Lower leg skin (tissue), 4 donors: ENCODE results near the gene MCIDAS. TPM values are rescaled to one million over a fixed set of nuclear protein-coding genes. Genes with fewer than 3 reads are reported as not detected.

Source experiments
- DNase-seq, 2 donors: peaks; one replicate each; pipeline ENCODE4 v3.0.0-alpha.2; 2019; ENCODE audit warnings: low spot score in 2 of 2
- H3K4me3 ChIP-seq: fragments of 200-600 bp; sonication (generic); 2 replicates; pipeline ENCODE4 v1.5.1; 2017; ENCODE audit warnings: mild to moderate bottlenecking, low read depth; ENCODE audit not compliant: poor library complexity, severe bottlenecking
- CTCF ChIP-seq, 3 donors: fragments of 450-650 bp; IDR thresholded peaks; one replicate each; pipeline ENCODE4 v1.5.1; 2016; ENCODE audit warnings: antibody characterized with exemption in 3 of 3, mild to moderate bottlenecking in 3 of 3, moderate library complexity in 2 of 3
- POLR2A ChIP-seq, 2 donors: fragments of 450-650 bp; IDR thresholded peaks; one replicate each; pipeline ENCODE4 v1.6.1; 2016 to 2017; ENCODE audit warnings: antibody characterized with exemption in 2 of 2, mild to moderate bottlenecking in 1 of 2, moderate library complexity in 1 of 2
- WGBS, 2 donors: methylation state at CpG; one replicate each; pipeline ENCODE4 v1.1.5; 2018; 5-methylcytosine and 5-hydroxymethylcytosine counted together
- intact Hi-C: fragments of 100-400 bp; cut with DNase I; formaldehyde crosslinking; loops from one replicate; pipeline ENCODE4 v1.15.0; 2023; ENCODE audit warnings: low total_unique reads
- total RNA-seq, 4 donors: library from RNA; depleted of rRNA; stranded (reverse); fragments of >200 nt; gene quantifications; one replicate each; pipeline ENCODE4 v1.1.0, GENCODE V29; 2016

MCIDAS gene
- total RNA-seq, 4 donors from 2014 or later = not detected

- H3K4me3 ChIP-seq = no peak overlapping the region
- intact Hi-C loops = no loop called here
- WGBS, 2 donors = 65 to 67% methylated on average over 6 of the region's 6 CpGs
- no peak for TF ChIP-seq CTCF (IDR thresholded peaks at IDR 0.05)
- TF ChIP-seq POLR2A (IDR thresholded peaks at IDR 0.05) = no peak
- DNase-seq = no peak
Observed at GRCh38 chr5:55188656-55189540, 38.2 kb downstream of the MCIDAS start.

- intact Hi-C loops = no loop called here
- 43 to 48% methylated on average over 4 of the region's 4 CpGs for WGBS, 2 donors
- DNase-seq = no peak
- no peak overlapping the region for H3K4me3 ChIP-seq
- TF ChIP-seq POLR2A (IDR thresholded peaks at IDR 0.05) (no peak), CTCF (IDR thresholded peaks at IDR 0.05) (no peak)
Observed at GRCh38 chr5:55187370-55187769, 39.7 kb downstream of the MCIDAS start.

- intact Hi-C loops = no loop called here
- WGBS, 2 donors = 52 to 63% methylated on average over 1 of the region's 1 CpG
- DNase-seq = no peak
- no peak overlapping the region for H3K4me3 ChIP-seq
- TF ChIP-seq POLR2A (IDR thresholded peaks at IDR 0.05) (no peak), CTCF (IDR thresholded peaks at IDR 0.05) (no peak)
Observed at GRCh38 chr5:55180016-55180415, 47.1 kb downstream of the MCIDAS start.

GRCh38 chr5:55177078-55177477 is 50.0 kb downstream of the MCIDAS start:
- DNase-seq = no peak
- H3K4me3 ChIP-seq = no peak overlapping the region
- TF ChIP-seq CTCF (IDR thresholded peaks at IDR 0.05) (no peak), POLR2A (IDR thresholded peaks at IDR 0.05) (no peak)
- WGBS, 2 donors = 15 to 16% methylated on average over 2 of the region's 2 CpGs
- intact Hi-C loops = no loop called here

- no peak overlapping the region for H3K4me3 ChIP-seq
- WGBS, 2 donors = 2 to 3% methylated on average over 44 of the region's 44 CpGs
- DNase-seq = no peak
- TF ChIP-seq CTCF (IDR thresholded peaks at IDR 0.05) (no peak), POLR2A (IDR thresholded peaks at IDR 0.05) (no peak)
- intact Hi-C loops = no loop called here
Observed at GRCh38 chr5:55176176-55176818, 50.8 kb downstream of the MCIDAS start.
